Retina (tissue), 1 donor: ENCODE measurements around the gene NSUN5.
"Not testable (repeated sequence)": the region's sequence is repeated elsewhere in the genome, so short reads cannot be mapped to it uniquely, and the experiment has no call there.

Experiments used
- DNase-seq: peaks from one replicate; pipeline ENCODE4 v3.0.0-alpha.2; 2016

Gene NSUN5

DNA sequence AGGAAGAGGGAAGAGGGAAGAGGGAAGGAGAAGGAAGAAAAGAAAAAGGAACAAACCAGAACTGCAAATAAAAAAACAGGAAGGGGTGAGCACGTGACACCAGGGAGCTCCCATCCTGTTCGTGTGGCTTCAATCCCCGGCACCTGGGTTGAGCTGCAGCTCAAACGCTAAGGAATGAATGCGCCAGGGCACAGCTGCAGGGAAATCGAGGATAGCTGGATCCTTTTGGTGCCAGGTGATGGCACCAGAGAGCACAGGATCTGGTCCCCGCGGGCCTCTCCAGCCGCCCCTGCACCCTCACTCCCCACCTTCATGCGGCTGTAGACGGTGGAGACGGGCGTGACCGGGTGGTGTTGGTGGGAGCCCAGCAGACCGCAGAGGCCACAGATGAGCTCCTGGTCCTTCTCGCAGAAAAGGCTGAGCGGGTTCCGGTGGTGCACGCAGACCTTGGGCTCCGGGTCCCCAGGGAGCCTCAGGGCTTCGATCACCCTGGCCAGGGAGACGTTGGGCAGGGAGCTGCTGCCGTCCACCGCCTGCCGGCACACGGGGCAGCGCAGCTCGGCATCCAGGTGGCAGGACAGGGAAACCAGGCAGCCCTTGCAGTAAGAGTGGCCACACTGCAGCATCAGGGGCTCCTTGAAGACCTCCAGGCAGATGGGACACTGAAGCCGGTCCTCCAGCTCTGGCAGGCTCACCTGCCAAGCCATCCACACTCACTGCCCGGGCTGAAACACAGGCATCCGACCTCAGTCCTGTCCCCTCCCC is 15.6 kb upstream of the NSUN5 start:
- DNase-seq = peak; percentile 83

- not testable (repeated sequence) for DNase-seq
Observed at GRCh38 chr7:73323434-73324080, 14.9 kb upstream of the NSUN5 start.

DNA sequence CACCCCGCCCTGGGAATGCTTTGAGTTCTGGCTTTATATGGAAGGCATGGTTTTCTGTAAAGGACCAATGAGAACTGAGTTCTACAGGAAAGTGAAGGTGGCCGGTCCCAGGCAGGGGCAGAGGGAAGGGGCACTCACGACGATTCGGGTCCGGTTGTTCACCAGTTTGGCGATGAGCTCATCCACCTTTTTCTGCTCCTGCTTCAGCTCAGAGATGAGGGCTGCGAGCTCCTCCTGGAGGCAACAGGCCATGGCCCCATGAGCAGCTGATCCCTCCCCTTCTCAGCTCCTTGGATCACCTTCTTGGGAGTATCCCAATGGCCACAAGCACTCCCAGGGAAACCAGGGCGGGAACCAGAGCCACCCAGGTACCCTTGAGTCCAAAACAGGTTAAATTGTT is 11.4 kb upstream of the NSUN5 start:
- not testable (repeated sequence) for DNase-seq

- DNase-seq = not testable (repeated sequence)
Observed at GRCh38 chr7:73319541-73319940, 10.9 kb upstream of the NSUN5 start.

- not testable (repeated sequence) for DNase-seq
Observed at GRCh38 chr7:73318656-73319204, 10.1 kb upstream of the NSUN5 start.

DNA sequence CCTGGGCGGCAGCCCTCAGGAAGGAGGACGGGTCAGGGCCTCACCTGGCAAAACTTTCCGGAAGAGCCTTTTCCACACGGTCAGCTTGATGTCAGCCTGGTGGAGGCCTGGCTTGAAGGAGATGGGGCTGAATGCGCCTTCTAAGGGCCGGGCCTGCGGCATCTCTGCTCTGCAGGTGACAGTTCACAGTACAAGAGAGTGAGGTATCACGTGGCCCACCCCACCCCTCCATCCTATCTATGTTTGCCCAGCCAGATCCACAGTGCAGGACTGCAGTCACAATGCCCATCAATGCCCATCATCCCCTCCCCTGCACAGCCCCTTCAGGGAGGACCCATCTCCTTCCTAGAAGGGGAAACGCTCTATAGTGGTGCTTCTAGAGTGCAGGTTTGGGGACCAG is 7.9 kb upstream of the NSUN5 start:
- no peak for DNase-seq

DNA sequence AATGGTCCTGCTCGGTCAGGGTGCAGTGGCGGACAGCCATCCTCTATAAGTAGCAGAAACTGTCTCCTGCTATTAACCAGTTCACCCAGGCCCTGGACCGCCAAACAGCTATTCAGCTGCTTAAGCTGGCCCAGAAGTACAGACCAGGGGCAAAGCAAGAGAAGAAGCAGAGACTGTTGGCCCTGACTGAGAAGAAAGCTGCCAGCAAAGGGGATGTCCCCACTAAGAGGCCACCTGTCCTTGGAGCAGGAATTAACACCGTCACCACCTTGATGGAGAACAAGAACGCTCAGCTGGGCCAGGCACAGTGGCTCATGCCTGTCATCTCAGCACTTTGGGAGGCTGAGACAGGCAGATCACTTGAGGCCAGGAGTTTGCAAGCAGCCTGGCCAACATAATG is 5.6 kb upstream of the NSUN5 start:
- DNase-seq = no peak

GRCh38 chr7:73313521-73313906 is 4.9 kb upstream of the NSUN5 start:
- no peak for DNase-seq

DNA sequence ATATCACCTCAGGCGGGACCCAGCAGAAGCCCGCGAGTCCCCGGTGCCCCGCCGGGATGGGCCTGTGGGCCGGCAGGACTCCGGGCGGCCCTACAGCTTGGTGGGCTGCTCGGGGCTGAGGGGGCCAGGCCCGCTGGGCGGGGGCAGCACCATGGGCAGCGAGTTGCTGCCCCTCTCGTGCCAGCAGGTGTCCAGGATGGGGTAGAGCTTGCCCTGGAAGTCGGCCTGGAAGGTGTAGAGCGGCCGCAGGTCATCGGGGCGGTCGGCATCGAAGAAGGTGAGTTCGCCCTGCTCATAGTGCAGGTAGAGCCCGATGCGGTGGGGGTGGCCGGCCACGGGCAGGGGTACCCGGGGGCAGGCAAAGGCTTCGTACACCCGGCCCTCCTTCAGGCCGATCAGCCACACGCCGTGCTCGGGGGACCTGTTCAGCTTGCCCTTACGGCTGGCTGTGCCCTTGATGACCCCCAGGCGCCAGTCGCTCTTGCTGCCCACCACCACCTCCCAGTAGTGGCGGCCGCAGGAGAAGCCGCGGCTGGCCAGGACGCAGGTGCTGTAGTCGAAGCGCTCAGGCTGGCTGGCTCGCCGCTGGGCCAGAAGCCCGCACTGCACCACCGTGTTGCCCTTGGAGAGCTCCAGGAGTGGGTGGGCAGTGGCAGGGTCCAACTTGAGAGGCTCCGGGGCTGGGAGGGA is 4.3 kb upstream of the NSUN5 start:
- no peak for DNase-seq

DNA sequence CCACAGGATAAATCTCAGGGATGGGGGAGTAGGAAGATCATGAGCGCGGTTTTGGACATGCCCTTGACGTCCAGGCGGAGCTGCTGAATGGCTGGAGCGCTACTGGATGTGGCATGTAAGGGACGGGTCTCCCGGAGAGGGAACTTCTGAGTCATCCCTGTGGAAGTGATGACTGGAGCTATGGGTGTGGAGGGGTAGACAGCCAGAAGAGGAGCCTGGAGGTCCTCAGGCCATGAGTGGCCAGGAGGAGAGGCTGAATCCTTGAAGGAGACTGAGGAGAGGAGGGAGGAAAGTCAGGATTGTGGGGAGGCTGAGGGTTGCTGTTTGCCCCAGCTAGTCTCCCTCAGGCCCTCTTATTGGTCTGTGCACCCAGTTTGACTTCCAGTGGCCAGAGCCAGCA is 2.8 kb upstream of the NSUN5 start:
- DNase-seq = not testable (repeated sequence)

DNA sequence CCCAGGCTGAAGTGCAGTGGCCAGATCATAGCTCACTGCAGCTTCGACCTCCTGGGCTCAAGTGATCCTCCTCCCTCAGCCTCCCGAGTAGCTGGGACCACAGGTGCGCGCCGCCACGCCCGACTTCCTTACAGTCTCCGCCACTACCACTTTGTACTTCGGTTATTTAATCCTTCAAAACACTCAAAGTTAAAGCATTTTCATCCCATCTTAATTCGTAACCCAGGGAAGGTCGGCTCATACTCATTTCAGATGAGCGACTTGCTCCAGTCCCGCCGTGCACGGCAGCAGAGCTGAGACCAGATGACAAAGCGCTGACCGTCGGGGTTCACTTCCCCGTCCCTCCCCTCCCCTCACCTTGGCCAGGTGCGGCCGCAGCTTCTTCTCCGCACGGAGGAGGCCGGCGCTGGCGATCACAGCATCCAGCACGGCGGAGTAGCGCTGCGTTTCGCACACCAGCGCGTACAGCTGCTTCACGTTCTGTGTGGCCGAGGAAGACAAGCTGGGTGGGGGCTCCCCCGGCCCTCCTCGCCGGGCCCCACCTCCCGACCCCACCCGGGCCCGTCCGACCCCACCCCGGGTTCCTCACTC is 457 bp downstream of the NSUN5 start:
- peak; percentile 18 for DNase-seq

GRCh38 chr7:73307436-73307835 is 1.2 kb downstream of the NSUN5 start:
- no peak for DNase-seq

DNA sequence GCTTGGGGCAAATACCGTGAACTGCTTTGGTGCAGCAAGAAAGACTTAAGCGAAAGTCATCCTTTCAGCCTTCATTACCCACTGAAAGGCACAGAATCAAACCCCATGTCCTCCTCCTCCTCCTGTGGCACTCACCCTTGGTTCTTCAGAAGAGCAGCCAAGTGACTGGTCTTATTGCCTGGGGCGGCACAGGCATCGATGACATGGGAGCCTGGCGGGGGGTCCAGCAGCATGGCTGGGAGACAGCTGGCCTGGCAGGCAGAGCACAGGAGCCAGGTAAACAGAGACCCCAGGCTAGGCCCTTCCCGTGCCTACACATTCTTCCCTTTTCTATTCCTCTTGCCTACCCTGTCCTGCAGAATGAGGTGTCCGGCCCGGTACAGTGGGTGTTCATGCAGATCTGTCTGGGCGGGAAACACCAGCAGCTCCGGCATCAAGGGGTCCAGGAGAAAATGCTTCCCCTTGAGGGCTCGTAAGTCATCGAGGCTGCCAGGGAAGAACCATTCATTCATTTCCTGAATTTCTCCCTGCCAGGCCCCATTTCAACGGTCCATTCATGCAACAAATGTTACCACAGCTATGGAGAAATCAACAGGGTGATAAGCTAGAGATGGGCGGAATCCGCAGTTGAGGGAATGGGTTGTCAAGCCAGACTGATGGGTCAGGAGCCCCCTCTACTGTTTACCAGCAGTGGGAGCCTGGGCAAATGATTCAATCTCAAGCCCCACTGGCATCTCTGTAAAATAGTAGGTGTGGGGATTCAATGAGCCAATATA is 3.8 kb downstream of the NSUN5 start:
- not testable (repeated sequence) for DNase-seq

GRCh38 chr7:73304071-73304470 is 4.6 kb downstream of the NSUN5 start:
- DNase-seq = no peak

DNA sequence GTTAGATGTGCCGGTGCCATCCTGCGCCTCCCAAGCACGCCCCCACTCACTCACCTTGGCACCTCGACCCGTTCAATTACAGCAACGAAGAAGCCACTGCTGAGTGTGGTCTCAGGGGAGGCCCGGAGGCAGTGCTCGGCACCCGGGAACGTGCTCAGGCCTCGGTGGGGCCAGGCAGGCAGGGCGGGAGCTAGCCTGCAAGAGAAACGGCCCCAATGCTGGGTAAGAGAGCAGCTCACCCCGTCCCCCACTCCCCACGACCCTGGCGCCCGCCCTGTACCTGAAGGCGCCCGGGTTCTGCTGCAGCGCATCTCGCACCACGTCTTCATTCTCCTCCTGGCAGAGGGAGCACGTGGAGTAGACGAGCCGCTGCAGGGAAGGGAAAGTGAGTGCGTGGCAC is 5.1 kb downstream of the NSUN5 start:
- no peak for DNase-seq

GRCh38 chr7:73302846-73303245 is 5.8 kb downstream of the NSUN5 start:
- not testable (repeated sequence) for DNase-seq

GRCh38 chr7:73301108-73301507 is 7.5 kb downstream of the NSUN5 start:
- DNase-seq = not testable (repeated sequence)

DNA sequence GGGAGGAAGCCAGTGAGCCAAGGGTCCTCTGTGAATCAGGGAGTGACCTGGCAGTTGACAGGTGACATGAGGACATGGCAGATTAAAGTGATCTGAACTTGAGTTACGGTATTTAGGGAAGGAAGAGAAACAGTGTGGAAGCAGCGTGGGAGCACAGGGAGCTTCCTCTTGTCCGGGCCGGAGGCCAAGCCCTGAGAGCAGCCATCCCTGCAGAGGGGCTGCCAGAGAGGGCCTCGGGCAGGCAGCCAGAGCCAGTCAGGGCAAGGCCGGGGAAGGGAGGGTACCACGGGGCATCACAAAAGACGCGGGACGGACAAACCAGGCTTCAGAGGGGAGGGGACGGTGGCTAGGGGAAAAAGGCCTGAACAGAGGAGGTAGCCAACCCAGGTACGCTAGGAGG is 8.8 kb downstream of the NSUN5 start:
- not testable (repeated sequence) for DNase-seq

DNA sequence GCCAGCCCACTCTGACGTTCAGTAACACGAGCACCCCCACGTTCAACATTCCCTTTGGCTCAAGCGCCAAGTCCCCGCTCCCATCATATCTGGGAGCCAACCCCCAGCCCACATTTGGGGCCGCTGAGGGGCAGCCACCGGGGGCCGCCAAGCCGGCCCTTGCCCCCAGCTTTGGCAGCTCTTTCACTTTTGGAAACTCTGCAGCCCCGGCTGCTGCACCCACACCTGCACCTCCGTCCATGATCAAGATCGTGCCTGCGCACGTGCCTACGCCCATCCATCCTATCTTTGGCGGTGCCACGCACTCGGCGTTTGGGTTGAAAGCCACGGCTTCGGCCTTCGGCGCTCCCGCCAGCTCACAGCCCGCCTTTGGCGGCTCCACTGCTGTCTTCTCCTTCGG is 10.9 kb downstream of the NSUN5 start:
- not testable (repeated sequence) for DNase-seq

- not testable (repeated sequence) for DNase-seq
Observed at GRCh38 chr7:73297235-73297634, 11.4 kb downstream of the NSUN5 start.

GRCh38 chr7:73277210-73277609 is 31.4 kb downstream of the NSUN5 start:
- not testable (repeated sequence) for DNase-seq

DNA sequence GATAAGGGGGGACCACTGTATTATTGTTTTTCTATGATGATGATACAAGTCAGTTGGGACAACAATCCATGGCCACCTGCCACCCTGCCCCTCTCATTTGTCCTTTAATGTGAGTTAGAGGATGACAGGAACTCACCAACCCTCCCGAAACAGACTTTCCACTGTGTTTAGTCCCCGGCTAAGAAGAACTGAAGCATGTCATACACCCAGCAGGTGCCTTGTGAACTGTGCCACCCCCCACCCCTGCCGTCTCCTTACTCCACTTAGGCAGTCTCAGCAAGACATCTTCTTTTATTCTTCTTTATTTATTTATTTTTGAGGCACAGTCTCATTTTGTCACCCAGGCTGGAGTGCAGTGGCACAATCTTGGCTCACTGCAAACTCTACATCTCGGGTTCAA is 40.8 kb downstream of the NSUN5 start:
- not testable (repeated sequence) for DNase-seq
